Prostate gland (tissue), 2 donors: ENCODE data around the gene GRID2. TPM values are rescaled to one million over a fixed set of nuclear protein-coding genes. Genes with fewer than 3 reads are reported as not detected.

Experiments
- DNase-seq: peaks from one replicate; pipeline ENCODE4 v3.0.0-alpha.2; 2019; ENCODE audit warnings: low spot score
- H3K27ac ChIP-seq, 2 donors: fragments of 200-600 bp; sonication (generic); 2 replicates each; pipeline ENCODE4 v1.5.1; 2017 to 2019
- H3K27me3 ChIP-seq: fragments of 200-600 bp; sonication (generic); replicated peaks from 2 replicates; pipeline ENCODE4 v1.5.1; 2019; ENCODE audit not compliant: insufficient read depth
- H3K36me3 ChIP-seq, 2 donors: fragments of 200-600 bp; sonication (generic); 1 replicate in 1 of 2; 2 replicates in 1 of 2; pipeline versions ENCODE4 v1.5.1 to v1.8.1; 2017 to 2019
- H3K4me1 ChIP-seq: fragments of 200-600 bp; sonication (generic); replicated peaks from 2 replicates; pipeline ENCODE4 v1.5.1; 2019
- H3K4me3 ChIP-seq, 2 donors: fragments of 200-600 bp; sonication (generic); 2 replicates each; pipeline ENCODE4 v1.5.1; 2017 to 2019
- H3K9me3 ChIP-seq: fragments of 200-600 bp; sonication (generic); 2 replicates; pipeline ENCODE4 v1.5.1; 2017
- POLR2A ChIP-seq: fragments of 450-650 bp; IDR thresholded peaks from one replicate; pipeline ENCODE4 v1.6.1; 2016; ENCODE audit warnings: antibody characterized with exemption, mild to moderate bottlenecking
- POLR2AphosphoS5 ChIP-seq: sonication (generic); formaldehyde crosslinking; IDR thresholded peaks from one replicate; pipeline ENCODE4 v1.6.1; 2017; ENCODE audit warnings: antibody characterized with exemption
- WGBS: methylation state at CpG from one replicate; pipeline ENCODE4 v1.1.5; 2018; 5-methylcytosine and 5-hydroxymethylcytosine counted together
- intact Hi-C: fragments of 100-400 bp; cut with DNase I; formaldehyde crosslinking; loops from one replicate; pipeline ENCODE4 v1.14.2; 2022
- total RNA-seq, 2 donors: library from RNA; depleted of rRNA; stranded (reverse); fragments of >200 nt; gene quantifications; one replicate each; pipeline ENCODE4 v1.1.0, GENCODE V29; 2016
- TF ChIP-seq, protein P1 (sequence below), 4 experiments: fragments of 200-600 bp in 2 of 4; fragments of 450-650 bp in 2 of 4; sonication (generic) in 2 of 4; IDR thresholded peaks; 1 replicate in 3 of 4; 2 replicates in 1 of 4; pipeline ENCODE4 v1.5.1; 2016 to 2019; ENCODE audit warnings: antibody characterized with exemption in 4 of 4, mild to moderate bottlenecking in 2 of 4, moderate library complexity in 2 of 4

The GRID2 gene
- total RNA-seq, 2 donors from 2014 or later, result 0.09 to 11.0 TPM

- no peak for DNase-seq
- Histone ChIP-seq H3K4me1 (no peaks in the 10 kb centered on the region), H3K4me3 (no peak overlapping the region), H3K36me3 (no peaks in the 10 kb centered on the region), H3K27me3 (no peaks in the 10 kb centered on the region), H3K9me3 (no peaks in the 10 kb centered on the region), H3K27ac (no peak overlapping the region)
- WGBS, result 50% methylated on average over 1 of the region's 1 CpG
- TF ChIP-seq POLR2A (no peak), POLR2AphosphoS5 (no peak)
- TF ChIP-seq, protein P1, sequence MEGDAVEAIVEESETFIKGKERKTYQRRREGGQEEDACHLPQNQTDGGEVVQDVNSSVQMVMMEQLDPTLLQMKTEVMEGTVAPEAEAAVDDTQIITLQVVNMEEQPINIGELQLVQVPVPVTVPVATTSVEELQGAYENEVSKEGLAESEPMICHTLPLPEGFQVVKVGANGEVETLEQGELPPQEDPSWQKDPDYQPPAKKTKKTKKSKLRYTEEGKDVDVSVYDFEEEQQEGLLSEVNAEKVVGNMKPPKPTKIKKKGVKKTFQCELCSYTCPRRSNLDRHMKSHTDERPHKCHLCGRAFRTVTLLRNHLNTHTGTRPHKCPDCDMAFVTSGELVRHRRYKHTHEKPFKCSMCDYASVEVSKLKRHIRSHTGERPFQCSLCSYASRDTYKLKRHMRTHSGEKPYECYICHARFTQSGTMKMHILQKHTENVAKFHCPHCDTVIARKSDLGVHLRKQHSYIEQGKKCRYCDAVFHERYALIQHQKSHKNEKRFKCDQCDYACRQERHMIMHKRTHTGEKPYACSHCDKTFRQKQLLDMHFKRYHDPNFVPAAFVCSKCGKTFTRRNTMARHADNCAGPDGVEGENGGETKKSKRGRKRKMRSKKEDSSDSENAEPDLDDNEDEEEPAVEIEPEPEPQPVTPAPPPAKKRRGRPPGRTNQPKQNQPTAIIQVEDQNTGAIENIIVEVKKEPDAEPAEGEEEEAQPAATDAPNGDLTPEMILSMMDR (IDR thresholded peaks at IDR 0.05), result no peak
- intact Hi-C loops, result no loop called here
These were observed 429.5 kb downstream of the GRID2 start for GRCh38 chr4:92733231-92733630.

DNA sequence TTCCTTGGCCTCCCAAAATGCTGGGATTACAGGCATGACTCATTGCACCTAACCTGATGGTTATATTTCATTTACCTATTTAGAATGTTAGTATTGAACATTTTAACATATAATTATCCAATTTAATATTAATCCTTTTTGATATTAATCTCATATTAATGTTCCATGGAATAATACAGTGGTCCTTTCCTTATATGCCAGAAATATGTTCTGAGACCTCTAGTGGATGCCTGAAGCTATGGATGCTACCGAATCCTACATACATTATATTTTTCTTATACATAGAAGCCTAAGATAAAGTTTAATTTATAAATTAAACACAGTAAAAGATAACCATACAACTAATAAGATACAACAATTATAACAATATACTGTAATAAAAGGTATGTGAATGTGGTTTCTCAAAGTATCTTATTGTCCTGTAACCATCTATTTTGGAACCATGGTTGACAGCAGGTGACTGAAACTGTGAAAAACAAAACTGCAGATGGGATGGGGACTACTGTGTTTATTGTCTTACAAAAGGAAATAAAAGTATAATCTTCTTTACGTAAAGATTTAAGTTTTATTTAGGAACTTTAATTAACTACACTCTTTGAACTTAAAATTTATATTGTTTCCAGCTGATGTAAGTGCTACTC is 431.4 kb downstream of the GRID2 start:
- WGBS, result 78% methylated on average over 2 of the region's 2 CpGs
- no peak for DNase-seq
- no peaks in the 10 kb centered on the region for H3K36me3 ChIP-seq
- H3K4me3 ChIP-seq, result no peak overlapping the region
- TF ChIP-seq POLR2A (no peak), POLR2AphosphoS5 (no peak)
- TF ChIP-seq, protein P1 (IDR thresholded peaks at IDR 0.05), result no peak
- no peak overlapping the region for H3K27ac ChIP-seq
- H3K4me1 ChIP-seq, result no peaks in the 10 kb centered on the region
- no peaks in the 10 kb centered on the region for H3K27me3 ChIP-seq
- intact Hi-C loops, result no loop called here
- no peaks in the 10 kb centered on the region for H3K9me3 ChIP-seq

- Histone ChIP-seq H3K27me3 (no peaks in the 10 kb centered on the region), H3K9me3 (no peaks in the 10 kb centered on the region), H3K27ac (no peak overlapping the region), H3K36me3 (no peaks in the 10 kb centered on the region), H3K4me1 (no peaks in the 10 kb centered on the region), H3K4me3 (no peak overlapping the region)
- intact Hi-C loops, result no loop called here
- TF ChIP-seq POLR2AphosphoS5, result no peak
- TF ChIP-seq, protein P1 (IDR thresholded peaks at IDR 0.05), result no peak
- TF ChIP-seq POLR2A, result no peak
- no peak for DNase-seq
These were observed 456.7 kb downstream of the GRID2 start for GRCh38 chr4:92760433-92760832.

- Histone ChIP-seq H3K4me1 (no peaks in the 10 kb centered on the region), H3K36me3 (no peaks in the 10 kb centered on the region), H3K27me3 (no peaks in the 10 kb centered on the region), H3K4me3 (no peak overlapping the region), H3K9me3 (no peaks in the 10 kb centered on the region), H3K27ac (no peak overlapping the region)
- no peak for DNase-seq
- no peak for TF ChIP-seq POLR2A
- TF ChIP-seq POLR2AphosphoS5, result no peak
- TF ChIP-seq, protein P1 (IDR thresholded peaks at IDR 0.05), result no peak
- 89% methylated on average over 3 of the region's 3 CpGs for WGBS
- intact Hi-C loops, result no loop called here
These were observed 472.3 kb downstream of the GRID2 start for GRCh38 chr4:92776080-92776479.

- Histone ChIP-seq H3K27ac (no peak overlapping the region), H3K4me3 (no peak overlapping the region), H3K9me3 (no peaks in the 10 kb centered on the region), H3K4me1 (no peaks in the 10 kb centered on the region), H3K36me3 (no peaks in the 10 kb centered on the region), H3K27me3 (no peaks in the 10 kb centered on the region)
- 69% methylated on average over 3 of the region's 3 CpGs for WGBS
- intact Hi-C loops, result no loop called here
- no peak for DNase-seq
- TF ChIP-seq POLR2AphosphoS5 (no peak), POLR2A (no peak)
- TF ChIP-seq, protein P1 (IDR thresholded peaks at IDR 0.05), result no peak
These were observed 486.0 kb downstream of the GRID2 start for GRCh38 chr4:92789741-92790140.
